ENCODE measurements around the gene CHD5.

The CHD5 gene

GRCh38 chr1:6185151-6185550 lies 5.0 kb upstream of the CHD5 start:
- Histone ChIP-seq H3K27me3 (ENCODE audit: control insufficient read depth, insufficient read depth, low read length) (peaks cover 2% of the 10 kb centered on the region), H3K36me3 (ENCODE audit: control insufficient read depth, insufficient read depth, low read length) (no peaks in the 10 kb centered on the region), H3K4me2 (ENCODE audit: low read length) (no peak overlapping the region), H3K79me2 (no peaks in the 10 kb centered on the region), H3K9ac (no peak overlapping the region), H3K9me3 (ENCODE audit: control insufficient read depth, low read length) (no peaks in the 10 kb centered on the region), H3K4me3 (ENCODE audit: low read depth, low read length) (no peak overlapping the region), H3K27ac (no peak overlapping the region), H3K4me1 (no peaks in the 10 kb centered on the region), H2AFZ (no peak overlapping the region)
- TF ChIP-seq CTCF (IDR thresholded peaks at IDR 0.05), result no peak

DNA sequence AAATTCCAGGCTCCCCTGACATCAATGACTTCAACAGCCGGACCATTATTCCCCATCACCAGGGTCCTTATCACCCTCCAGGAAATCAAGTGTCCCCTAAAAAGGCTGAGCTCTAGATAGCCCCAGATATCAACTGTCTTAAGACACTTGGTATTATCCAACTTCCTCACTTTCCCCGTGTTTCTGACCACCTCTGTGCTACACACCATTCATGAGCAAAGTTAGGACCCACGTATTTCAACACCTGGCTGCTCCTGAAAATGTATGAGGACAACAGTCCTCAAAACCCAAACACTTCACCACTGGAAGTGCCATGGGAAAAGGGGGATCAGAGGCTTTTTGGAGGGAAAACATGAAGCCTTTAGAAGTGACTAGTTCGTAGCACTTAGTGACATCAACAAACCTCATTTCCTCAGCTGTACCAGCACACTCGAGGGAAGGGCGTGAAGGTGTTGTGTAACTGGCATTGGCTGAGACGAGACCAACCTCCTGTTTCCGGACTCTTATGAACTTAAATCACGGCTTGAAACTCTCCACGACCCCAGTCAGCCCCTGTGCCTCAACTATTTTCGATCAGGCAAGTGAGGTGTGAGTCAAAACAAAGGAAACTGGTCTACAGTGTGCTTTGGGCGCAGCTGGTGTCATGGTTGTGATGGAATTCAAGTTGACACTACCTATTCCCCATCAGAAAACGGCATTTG lies 4.1 kb upstream of the CHD5 start:
- Histone ChIP-seq H3K4me2 (ENCODE audit: low read length) (no peak overlapping the region), H3K9me3 (ENCODE audit: control insufficient read depth, low read length) (no peaks in the 10 kb centered on the region), H3K79me2 (no peaks in the 10 kb centered on the region), H3K27me3 (ENCODE audit: control insufficient read depth, insufficient read depth, low read length) (peaks cover 2% of the 10 kb centered on the region), H3K36me3 (ENCODE audit: control insufficient read depth, insufficient read depth, low read length) (no peaks in the 10 kb centered on the region), H3K4me1 (no peaks in the 10 kb centered on the region), H2AFZ (no peak overlapping the region), H3K9ac (no peak overlapping the region), H3K27ac (no peak overlapping the region), H3K4me3 (ENCODE audit: low read depth, low read length) (no peak overlapping the region)
- TF ChIP-seq CTCF (IDR thresholded peaks at IDR 0.05), result no peak

DNA sequence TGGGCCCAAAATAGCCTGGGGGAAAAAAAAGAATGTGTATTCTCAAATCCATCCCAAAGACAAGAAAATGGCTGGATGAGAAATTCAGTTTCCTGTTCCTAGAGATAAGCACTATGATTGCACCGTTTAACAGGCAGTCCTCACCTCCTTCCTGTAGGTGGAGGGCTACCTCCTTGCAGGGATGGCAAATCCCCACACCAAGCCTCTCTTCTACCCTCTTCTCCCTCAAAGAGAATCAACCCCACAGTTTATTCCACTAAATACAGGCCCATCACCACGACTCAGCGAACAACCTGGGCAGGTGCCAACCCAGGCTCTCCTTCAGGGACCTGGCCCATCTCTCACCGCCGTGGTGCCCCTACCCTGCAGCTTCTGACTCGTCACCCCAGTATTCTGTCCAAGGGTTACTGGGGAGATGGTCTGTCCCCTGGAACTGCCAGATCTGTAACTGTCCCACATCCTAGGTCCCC lies 3.4 kb upstream of the CHD5 start:
- no peaks in the 10 kb centered on the region for H3K36me3 ChIP-seq (ENCODE audit: control insufficient read depth, insufficient read depth, low read length)
- H3K9me3 ChIP-seq (ENCODE audit: control insufficient read depth, low read length), result no peaks in the 10 kb centered on the region
- no peak overlapping the region for H2AFZ ChIP-seq
- H3K27ac ChIP-seq, result no peak overlapping the region
- no peak overlapping the region for H3K4me2 ChIP-seq (ENCODE audit: low read length)
- no peaks in the 10 kb centered on the region for H3K4me1 ChIP-seq
- peaks cover 3% of the 10 kb centered on the region for H3K27me3 ChIP-seq (ENCODE audit: control insufficient read depth, insufficient read depth, low read length)
- no peak for TF ChIP-seq CTCF (IDR thresholded peaks at IDR 0.05)
- no peaks in the 10 kb centered on the region for H3K79me2 ChIP-seq
- H3K4me3 ChIP-seq (ENCODE audit: low read depth, low read length), result no peak overlapping the region
- H3K9ac ChIP-seq, result no peak overlapping the region

DNA sequence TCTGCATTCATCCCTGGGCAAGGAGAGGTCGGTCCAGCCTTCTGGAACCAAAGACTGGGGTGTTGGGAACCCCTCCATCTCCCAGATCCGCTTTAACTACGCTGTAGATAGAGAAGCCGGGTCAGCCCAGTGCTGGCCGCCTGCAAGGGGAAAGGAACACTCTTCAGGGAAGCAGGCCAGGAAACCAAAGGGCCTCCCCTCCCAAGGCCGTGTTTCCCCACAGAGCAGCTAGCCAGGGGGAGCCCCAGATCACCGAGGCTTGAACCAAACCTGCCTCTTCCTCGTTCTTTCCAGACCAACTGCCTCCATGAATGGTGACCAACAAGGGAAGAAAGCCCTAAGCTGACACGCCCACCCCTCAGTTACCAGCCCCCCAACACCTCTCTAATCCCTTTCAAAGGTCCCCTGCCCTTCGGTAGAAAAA lies 1.2 kb upstream of the CHD5 start:
- Histone ChIP-seq H2AFZ (no peak overlapping the region), H3K4me1 (no peaks in the 10 kb centered on the region), H3K4me2 (ENCODE audit: low read length) (no peak overlapping the region), H3K79me2 (no peaks in the 10 kb centered on the region), H3K9me3 (ENCODE audit: control insufficient read depth, low read length) (no peaks in the 10 kb centered on the region), H3K36me3 (ENCODE audit: control insufficient read depth, insufficient read depth, low read length) (no peaks in the 10 kb centered on the region), H3K27ac (no peak overlapping the region), H3K9ac (no peak overlapping the region), H3K27me3 (ENCODE audit: control insufficient read depth, insufficient read depth, low read length) (peaks cover 8% of the 10 kb centered on the region), H3K4me3 (ENCODE audit: low read depth, low read length) (no peak overlapping the region)
- TF ChIP-seq CTCF (IDR thresholded peaks at IDR 0.05), result no peak

All from parathyroid adenoma (tissue), 2 donors.